Astrocyte of the cerebellum (primary cell): Measurements from ENCODE around the gene PLXND1.
A peak's percentile ranks its signal among the peaks of the same experiment; 100 is the strongest.

Experiments used
- DNase-seq: peaks from one replicate; pipeline ENCODE4 v3.0.0-alpha.2; 2011; ENCODE audit warnings: low read depth
- H3K4me3 ChIP-seq: 2 replicates; pipeline ENCODE4 v1.5.1; 2011; ENCODE audit warnings: mild to moderate bottlenecking, low read depth, low read length, moderate library complexity
- CTCF ChIP-seq: IDR thresholded peaks from 2 replicates; pipeline ENCODE4 v1.5.1; 2012; ENCODE audit warnings: low read length, low read depth, moderate library complexity, mild to moderate bottlenecking; ENCODE audit errors: missing control alignments
- in situ Hi-C: cut with HindIII; loops from 2 replicates; pipeline ENCODE4 v1.10.0; 2017; ENCODE audit warnings: low sequenced_read_pairs

PLXND1 gene

GRCh38 chr3:129606636-129607390 is at the start of gene PLXND1:
Gene PLXND1, minus strand, starts transcription at chr3:129606676. Its CDS starts 37 bp downstream, at chr3:129606639.
- H3K4me3 ChIP-seq = peak within 1 kb of the TSS; percentile 50
- in situ Hi-C loops = no loop called here
- no peak for DNase-seq
- no peak for TF ChIP-seq CTCF

GRCh38 chr3:129655291-129655700 is 48.8 kb upstream of the PLXND1 start:
- in situ Hi-C loops = no loop called here
- no peak overlapping the region for H3K4me3 ChIP-seq

GRCh38 chr3:129654131-129654530 is 47.7 kb upstream of the PLXND1 start:
- no peak overlapping the region for H3K4me3 ChIP-seq
- DNase-seq = peak; percentile 26
- in situ Hi-C loops = no loop called here
- TF ChIP-seq CTCF = no peak

More at GRCh38 chr3:129655291-129655700, 48.8 kb upstream of the PLXND1 start:
- DNase-seq = no peak
- no peak for TF ChIP-seq CTCF

- H3K4me3 ChIP-seq = no peak overlapping the region
- in situ Hi-C loops = no loop called here
- no peak for DNase-seq
- no peak for TF ChIP-seq CTCF
Observed at GRCh38 chr3:129653019-129653418, 46.5 kb upstream of the PLXND1 start.

GRCh38 chr3:129651435-129652202 is 45.1 kb upstream of the PLXND1 start:
- DNase-seq = peak; percentile 79
- H3K4me3 ChIP-seq = no peak overlapping the region
- in situ Hi-C loops = no loop called here
- TF ChIP-seq CTCF = no peak

- DNase-seq = peak; percentile 63
- H3K4me3 ChIP-seq = no peak overlapping the region
- in situ Hi-C loops = no loop called here
- TF ChIP-seq CTCF = peak; percentile 74
Observed at GRCh38 chr3:129650256-129650872, 43.9 kb upstream of the PLXND1 start.
